Thoracic aorta (tissue), 2 donors: ENCODE results near the gene OTUD6A. TPM values are rescaled to one million over a fixed set of nuclear protein-coding genes. Genes with fewer than 3 reads are reported as not detected.
"Not testable (repeated sequence)": the region's sequence is repeated elsewhere in the genome, so short reads cannot be mapped to it uniquely, and the experiment has no call there.

Source experiments
- ATAC-seq: fragments of 150-250 bp; one replicate; pipeline ENCODE4 v1.8.0; 2017; ENCODE audit warnings: low read depth; ENCODE audit not compliant: insufficient number of reproducible peaks, low FRiP score
- DNase-seq: peaks from one replicate; pipeline ENCODE4 v3.0.0-alpha.2; 2020; ENCODE audit warnings: low spot score
- H3K27ac ChIP-seq, 2 donors: fragments of 200-600 bp; sonication (generic); 1 replicate in 1 of 2; 2 replicates in 1 of 2; pipeline ENCODE4 v1.5.1; 2016; ENCODE audit warnings: mild to moderate bottlenecking in 2 of 2, moderate library complexity in 2 of 2
- H3K27me3 ChIP-seq: fragments of 200-600 bp; sonication (generic); replicated peaks from 2 replicates; pipeline ENCODE4 v1.6.0; 2016; ENCODE audit warnings: mild to moderate bottlenecking; ENCODE audit not compliant: insufficient read depth
- H3K36me3 ChIP-seq: fragments of 200-600 bp; sonication (generic); one replicate; pipeline ENCODE4 v1.5.1; 2016
- H3K4me1 ChIP-seq, 2 donors: fragments of 200-600 bp; sonication (generic); 1 replicate in 1 of 2; 2 replicates in 1 of 2; pipeline versions ENCODE4 v1.5.1 to v1.6.0; 2016; ENCODE audit warnings: low read depth in 2 of 2, mild to moderate bottlenecking in 1 of 2; ENCODE audit not compliant: control insufficient read depth in 1 of 2
- H3K4me3 ChIP-seq: fragments of 200-600 bp; sonication (generic); 2 replicates; pipeline ENCODE4 v1.5.1; 2016; ENCODE audit warnings: mild to moderate bottlenecking
- H3K9me3 ChIP-seq: fragments of 200-600 bp; sonication (generic); 2 replicates; pipeline ENCODE4 v1.5.1; 2016
- total RNA-seq, 2 donors: library from RNA; depleted of rRNA; stranded (reverse); fragments of >200 nt; gene quantifications; one replicate each; pipeline versions ENCODE4 v1.1.0 to v1.2.3, GENCODE V29; 2016
- TF ChIP-seq, protein P1 (sequence below): fragments of 200-600 bp; sonication (generic); IDR thresholded peaks from one replicate; pipeline ENCODE4 v1.5.1; 2019; ENCODE audit warnings: antibody characterized with exemption

The OTUD6A gene
- total RNA-seq, 2 donors from 2014 or later, result not detected

DNA sequence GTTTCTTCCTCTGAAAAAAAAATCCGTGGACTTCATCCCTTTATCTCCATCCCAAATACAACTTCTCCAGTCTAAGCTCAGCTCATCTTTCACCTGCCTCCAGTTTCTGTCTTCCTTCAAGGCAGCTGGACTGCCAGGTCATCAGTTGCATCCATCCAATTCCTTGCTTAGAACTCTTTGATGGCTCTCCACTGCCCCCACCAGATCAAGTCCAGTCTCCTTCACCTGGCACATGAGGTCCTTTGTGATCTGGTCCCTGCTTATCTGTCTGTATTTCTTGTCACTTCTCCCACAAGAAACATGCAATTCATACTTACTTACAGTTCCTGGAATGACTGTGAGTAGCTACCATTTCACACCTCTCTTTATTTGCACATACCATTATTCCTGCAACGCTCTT lies 33.8 kb downstream of the OTUD6A start:
- Histone ChIP-seq H3K9me3 (no peaks in the 10 kb centered on the region), H3K27ac (no peak overlapping the region), H3K4me1 (no peaks in the 10 kb centered on the region), H3K36me3 (no peaks in the 10 kb centered on the region), H3K4me3 (no peak overlapping the region), H3K27me3 (no peaks in the 10 kb centered on the region)
- TF ChIP-seq, protein P1, sequence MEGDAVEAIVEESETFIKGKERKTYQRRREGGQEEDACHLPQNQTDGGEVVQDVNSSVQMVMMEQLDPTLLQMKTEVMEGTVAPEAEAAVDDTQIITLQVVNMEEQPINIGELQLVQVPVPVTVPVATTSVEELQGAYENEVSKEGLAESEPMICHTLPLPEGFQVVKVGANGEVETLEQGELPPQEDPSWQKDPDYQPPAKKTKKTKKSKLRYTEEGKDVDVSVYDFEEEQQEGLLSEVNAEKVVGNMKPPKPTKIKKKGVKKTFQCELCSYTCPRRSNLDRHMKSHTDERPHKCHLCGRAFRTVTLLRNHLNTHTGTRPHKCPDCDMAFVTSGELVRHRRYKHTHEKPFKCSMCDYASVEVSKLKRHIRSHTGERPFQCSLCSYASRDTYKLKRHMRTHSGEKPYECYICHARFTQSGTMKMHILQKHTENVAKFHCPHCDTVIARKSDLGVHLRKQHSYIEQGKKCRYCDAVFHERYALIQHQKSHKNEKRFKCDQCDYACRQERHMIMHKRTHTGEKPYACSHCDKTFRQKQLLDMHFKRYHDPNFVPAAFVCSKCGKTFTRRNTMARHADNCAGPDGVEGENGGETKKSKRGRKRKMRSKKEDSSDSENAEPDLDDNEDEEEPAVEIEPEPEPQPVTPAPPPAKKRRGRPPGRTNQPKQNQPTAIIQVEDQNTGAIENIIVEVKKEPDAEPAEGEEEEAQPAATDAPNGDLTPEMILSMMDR, result no peak
- ATAC-seq (no peak), DNase-seq (no peak)

DNA sequence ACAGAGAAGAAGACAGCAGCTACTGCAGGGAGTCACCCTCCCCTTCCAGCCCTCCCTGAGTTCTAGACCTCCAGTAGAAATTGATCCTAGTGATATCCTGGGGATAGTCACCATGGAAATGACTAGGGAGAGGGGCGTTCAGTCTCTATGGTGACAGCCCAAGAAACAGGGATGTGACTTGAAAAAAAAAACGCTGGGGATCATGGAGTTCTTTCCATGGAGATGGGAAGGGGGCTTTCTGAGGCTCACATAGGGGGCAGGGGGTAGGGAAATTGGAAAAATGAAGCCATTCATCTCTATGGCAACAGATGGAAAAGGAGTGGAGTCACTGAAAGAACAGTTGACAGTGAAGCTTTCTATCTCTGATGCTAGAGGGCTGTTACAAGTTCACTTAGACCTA lies 43.0 kb downstream of the OTUD6A start:
- H3K4me3 ChIP-seq, result no peak overlapping the region
- no peaks in the 10 kb centered on the region for H3K27me3 ChIP-seq
- DNase-seq, result no peak
- H3K9me3 ChIP-seq, result no peaks in the 10 kb centered on the region
- H3K36me3 ChIP-seq, result no peaks in the 10 kb centered on the region
- no peaks in the 10 kb centered on the region for H3K4me1 ChIP-seq
- TF ChIP-seq, protein P1, result no peak
- ATAC-seq, result no peak
- no peak overlapping the region for H3K27ac ChIP-seq

DNA sequence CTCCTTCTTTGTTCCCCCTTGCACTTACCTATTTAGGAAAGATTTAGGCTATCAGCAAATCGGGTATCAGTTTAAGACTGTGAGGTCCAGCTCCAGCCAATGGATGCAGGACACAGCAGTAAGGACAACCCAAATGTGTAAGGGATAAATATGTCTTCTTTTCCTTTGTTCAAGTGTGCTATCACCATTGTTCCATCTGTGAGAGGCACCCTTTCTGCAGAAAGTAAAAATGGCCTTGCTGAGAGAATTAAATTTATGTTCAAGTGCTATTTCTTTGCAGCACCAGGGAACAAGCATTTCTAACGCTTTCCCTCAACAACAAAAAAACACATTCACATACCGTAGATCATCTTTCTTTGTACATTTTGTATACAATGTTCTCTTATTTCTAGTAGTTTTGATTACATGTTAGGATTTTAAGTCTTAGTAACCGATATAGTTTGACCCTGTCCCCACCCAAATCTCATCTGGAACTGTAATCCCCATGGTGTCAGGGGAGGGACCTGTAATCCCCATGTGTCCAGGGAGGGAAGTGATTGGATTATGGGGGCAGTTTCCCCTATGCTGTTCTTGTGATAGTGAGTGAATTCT lies 49.3 kb downstream of the OTUD6A start:
- H3K27ac ChIP-seq, H3K27me3 ChIP-seq, H3K36me3 ChIP-seq, H3K4me3 ChIP-seq, H3K4me1 ChIP-seq, H3K9me3 ChIP-seq, ATAC-seq, DNase-seq: not testable (repeated sequence)

Other genes with a start within 250 kb of the OTUD6A start
- gene AWAT2, start 12.5 kb upstream of the OTUD6A start, total RNA-seq, result not detected
- 10 to 100 TPM; 37.1 to 43.2 TPM for gene IGBP1, start 71.0 kb downstream of the OTUD6A start, total RNA-seq
- not detected for gene DGAT2L6, start 115.0 kb downstream of the OTUD6A start, total RNA-seq
- gene AWAT1, start 172.2 kb downstream of the OTUD6A start, total RNA-seq, result not detected
- gene P2RY4, start 197.7 kb downstream of the OTUD6A start, total RNA-seq, result 1 to 10 TPM; 1.4 to 3.9 TPM
- gene ARR3, start 205.9 kb downstream of the OTUD6A start, total RNA-seq, result not detected
- gene RAB41, start 219.7 kb downstream of the OTUD6A start, total RNA-seq, result not detected
- 10 to 100 TPM; 18.0 to 21.3 TPM for gene PDZD11, start 227.5 kb downstream of the OTUD6A start, total RNA-seq
- 1 to 10 TPM in 1 of 2 donors, not detected in 1; 1.7 TPM for gene KIF4A, start 227.6 kb downstream of the OTUD6A start, total RNA-seq